GM10266 (cell line): ENCODE data around the gene IGFBP1.

Source experiments
- DNase-seq: peaks from one replicate; pipeline ENCODE4 v3.0.0; 2012; ENCODE audit errors: extremely low spot score
- TF ChIP-seq, protein P1 (sequence below): IDR thresholded peaks from 2 replicates; pipeline ENCODE4 v1.5.1; 2012; ENCODE audit warnings: mild to moderate bottlenecking, low read depth; ENCODE audit not compliant: control insufficient read depth, insufficient read depth; ENCODE audit errors: missing control alignments

IGFBP1 gene

GRCh38 chr7:45886931-45887667 lies 1.2 kb upstream of the IGFBP1 start:
- TF ChIP-seq, protein P1, sequence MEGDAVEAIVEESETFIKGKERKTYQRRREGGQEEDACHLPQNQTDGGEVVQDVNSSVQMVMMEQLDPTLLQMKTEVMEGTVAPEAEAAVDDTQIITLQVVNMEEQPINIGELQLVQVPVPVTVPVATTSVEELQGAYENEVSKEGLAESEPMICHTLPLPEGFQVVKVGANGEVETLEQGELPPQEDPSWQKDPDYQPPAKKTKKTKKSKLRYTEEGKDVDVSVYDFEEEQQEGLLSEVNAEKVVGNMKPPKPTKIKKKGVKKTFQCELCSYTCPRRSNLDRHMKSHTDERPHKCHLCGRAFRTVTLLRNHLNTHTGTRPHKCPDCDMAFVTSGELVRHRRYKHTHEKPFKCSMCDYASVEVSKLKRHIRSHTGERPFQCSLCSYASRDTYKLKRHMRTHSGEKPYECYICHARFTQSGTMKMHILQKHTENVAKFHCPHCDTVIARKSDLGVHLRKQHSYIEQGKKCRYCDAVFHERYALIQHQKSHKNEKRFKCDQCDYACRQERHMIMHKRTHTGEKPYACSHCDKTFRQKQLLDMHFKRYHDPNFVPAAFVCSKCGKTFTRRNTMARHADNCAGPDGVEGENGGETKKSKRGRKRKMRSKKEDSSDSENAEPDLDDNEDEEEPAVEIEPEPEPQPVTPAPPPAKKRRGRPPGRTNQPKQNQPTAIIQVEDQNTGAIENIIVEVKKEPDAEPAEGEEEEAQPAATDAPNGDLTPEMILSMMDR, result no peak
- no peak for DNase-seq

GRCh38 chr7:45888993-45889366 lies 692 bp downstream of the IGFBP1 start:
- DNase-seq, result no peak
- TF ChIP-seq, protein P1, result no peak

- TF ChIP-seq, protein P1, result no peak
- DNase-seq, result no peak
Observed at GRCh38 chr7:45889367-45890067, 1.2 kb downstream of the IGFBP1 start.

GRCh38 chr7:45890125-45890901 lies 2.0 kb downstream of the IGFBP1 start:
- TF ChIP-seq, protein P1, result no peak
- no peak for DNase-seq

DNA sequence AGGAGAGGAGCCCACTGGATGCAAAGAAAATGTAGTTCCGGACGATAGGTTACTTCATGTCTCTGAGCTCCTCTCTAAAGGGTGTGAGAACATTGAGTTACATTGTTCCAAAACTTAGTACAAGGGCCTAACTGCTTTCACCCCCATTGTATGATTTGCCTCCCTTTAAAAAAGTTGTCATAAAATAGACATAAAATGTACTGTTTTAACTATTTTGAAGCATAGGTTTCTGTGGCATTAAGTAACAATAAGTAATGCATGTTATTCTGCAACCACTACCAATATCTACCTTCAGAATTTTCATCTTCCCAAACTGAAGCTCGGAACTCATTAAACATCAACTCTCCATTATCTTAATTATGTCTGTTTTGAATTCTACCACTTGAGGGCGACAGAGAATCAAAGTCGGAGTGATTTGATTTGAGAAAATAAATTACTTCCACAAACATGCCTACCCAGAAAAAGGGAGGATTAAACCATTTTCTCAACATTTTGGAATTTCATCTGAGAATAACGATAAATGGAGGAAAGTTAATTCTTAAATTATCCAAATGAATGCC lies 2.7 kb downstream of the IGFBP1 start:
- TF ChIP-seq, protein P1, result peak; percentile 63
- DNase-seq, result no peak

DNA sequence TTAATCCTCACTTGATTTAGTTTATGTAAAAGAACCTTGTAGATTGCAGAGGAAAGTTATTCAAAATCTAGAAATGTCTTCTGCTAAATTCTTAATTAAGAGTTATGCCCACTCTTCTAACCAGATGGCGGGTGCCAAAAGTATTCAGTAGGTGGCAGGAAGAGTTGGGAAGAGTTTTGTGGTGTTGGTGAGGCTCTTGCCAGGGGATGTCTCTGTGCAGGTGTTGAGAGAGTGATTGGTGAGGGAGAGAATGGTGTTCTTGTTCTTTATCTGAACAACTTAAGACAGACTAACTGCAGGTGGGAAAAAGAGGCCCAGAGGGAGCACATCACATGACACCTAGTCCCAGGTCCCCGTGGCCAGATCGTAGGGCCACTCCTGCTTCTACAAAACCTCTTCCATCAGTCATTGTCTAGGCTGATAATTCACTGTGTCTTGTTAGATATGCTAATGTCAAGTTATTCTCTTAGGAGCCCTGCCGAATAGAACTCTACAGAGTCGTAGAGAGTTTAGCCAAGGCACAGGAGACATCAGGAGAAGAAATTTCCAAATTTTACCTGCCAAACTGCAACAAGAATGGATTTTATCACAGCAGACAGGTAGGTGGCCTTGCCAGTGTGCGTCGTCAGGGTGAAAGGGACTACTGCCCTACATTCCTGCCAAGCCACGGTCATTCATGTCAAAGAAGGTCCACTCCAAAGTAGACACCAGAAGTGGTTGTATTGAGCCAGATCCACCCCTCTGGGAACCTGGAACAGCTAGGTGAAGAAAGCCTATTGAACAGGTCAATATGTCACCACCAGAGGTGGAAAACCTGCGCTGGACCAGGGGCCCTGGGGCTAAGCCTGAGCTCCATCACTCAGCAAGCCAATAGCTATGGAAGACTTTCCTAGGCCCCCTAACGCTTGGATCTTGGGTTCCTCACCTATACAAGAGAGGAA lies 3.4 kb downstream of the IGFBP1 start:
- TF ChIP-seq, protein P1, result no peak
- no peak for DNase-seq
